Mucosa of descending colon (tissue), 3 donors: ENCODE results near the gene AKAP6. TPM values are rescaled to one million over a fixed set of nuclear protein-coding genes. Genes with fewer than 3 reads are reported as not detected.

Experiments used
- ATAC-seq: fragments of 200-7000 bp; cut with Tn5 transposase; one replicate; pipeline ENCODE4 v1.9.1; 2020; ENCODE audit warnings: mild to moderate bottlenecking, moderate library complexity
- DNase-seq, 3 donors: peaks; one replicate each; pipeline ENCODE4 v3.0.0-alpha.2; 2020
- H3K36me3 ChIP-seq: fragments of 200-600 bp; one replicate; pipeline ENCODE4 v1.8.0; 2021; ENCODE audit warnings: low read depth, mild to moderate bottlenecking
- H3K4me1 ChIP-seq: fragments of 200-600 bp; one replicate; pipeline ENCODE4 v1.8.0; 2021; ENCODE audit warnings: low read depth, mild to moderate bottlenecking
- H3K4me3 ChIP-seq: fragments of 200-600 bp; one replicate; pipeline ENCODE4 v1.8.0; 2021; ENCODE audit warnings: mild to moderate bottlenecking
- H3K9me3 ChIP-seq: fragments of 200-600 bp; one replicate; pipeline ENCODE4 v1.8.0; 2021; ENCODE audit warnings: mild to moderate bottlenecking
- intact Hi-C, 2 donors: fragments of 100-400 bp; cut with DNase I in 1 of 2; cut with micrococcal nuclease in 1 of 2; formaldehyde crosslinking; loops; one replicate each; pipeline versions ENCODE4 v1.11.0 to v1.11.1; 2022; cut with DNase I, micrococcal nuclease
- total RNA-seq, 3 donors: library from RNA; stranded (reverse); fragmentation: NEBNext Ultra II Directional in 2 of 3; extraction: Animal tissue kit (Norgen Biotek cat#: 25700) in 2 of 3; gene quantifications; one replicate each; pipeline versions ENCODE4 v1.2.1 to v1.2.4, GENCODE V29; 2021 to 2023
- TF ChIP-seq, protein P1 (sequence below): fragments of 200-600 bp; IDR thresholded peaks from one replicate; pipeline ENCODE4 v1.8.0; 2022; ENCODE audit warnings: antibody characterized with exemption, mild to moderate bottlenecking
- donor health status: DM: no; HTN: no; CAD: no; lungs with moderate emphysema.
- donor health status: DM: no; HTN: no; CAD: no.
- donor health status: DM: no; HTN: yes; CAD: no.

AKAP6 gene
- total RNA-seq, 3 donors from 2014 or later: 4.2 to 30.8 (median 5.4) TPM

DNA sequence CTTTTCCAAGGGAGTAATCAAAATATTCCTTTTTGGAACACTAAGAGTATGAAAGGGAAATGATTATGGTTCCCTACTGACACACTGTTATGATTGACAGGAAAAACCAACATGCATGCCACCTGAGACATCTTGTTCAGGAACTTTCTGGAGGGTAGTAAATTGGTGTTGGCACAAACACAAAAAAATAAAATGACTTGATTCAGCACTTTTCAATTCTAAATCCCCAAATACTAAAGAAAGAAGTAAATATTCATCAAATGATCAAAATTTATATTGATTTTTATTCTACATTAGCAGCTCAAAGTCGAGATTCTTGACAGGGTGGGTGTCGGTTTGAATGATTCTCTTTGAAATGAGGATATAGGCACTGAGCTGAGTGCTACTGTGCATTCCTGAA is 338.2 kb downstream of the AKAP6 start:
- H3K4me3 ChIP-seq: no peak overlapping the region
- H3K4me1 ChIP-seq: no peaks in the 10 kb centered on the region
- ATAC-seq: no peak
- TF ChIP-seq, protein P1, sequence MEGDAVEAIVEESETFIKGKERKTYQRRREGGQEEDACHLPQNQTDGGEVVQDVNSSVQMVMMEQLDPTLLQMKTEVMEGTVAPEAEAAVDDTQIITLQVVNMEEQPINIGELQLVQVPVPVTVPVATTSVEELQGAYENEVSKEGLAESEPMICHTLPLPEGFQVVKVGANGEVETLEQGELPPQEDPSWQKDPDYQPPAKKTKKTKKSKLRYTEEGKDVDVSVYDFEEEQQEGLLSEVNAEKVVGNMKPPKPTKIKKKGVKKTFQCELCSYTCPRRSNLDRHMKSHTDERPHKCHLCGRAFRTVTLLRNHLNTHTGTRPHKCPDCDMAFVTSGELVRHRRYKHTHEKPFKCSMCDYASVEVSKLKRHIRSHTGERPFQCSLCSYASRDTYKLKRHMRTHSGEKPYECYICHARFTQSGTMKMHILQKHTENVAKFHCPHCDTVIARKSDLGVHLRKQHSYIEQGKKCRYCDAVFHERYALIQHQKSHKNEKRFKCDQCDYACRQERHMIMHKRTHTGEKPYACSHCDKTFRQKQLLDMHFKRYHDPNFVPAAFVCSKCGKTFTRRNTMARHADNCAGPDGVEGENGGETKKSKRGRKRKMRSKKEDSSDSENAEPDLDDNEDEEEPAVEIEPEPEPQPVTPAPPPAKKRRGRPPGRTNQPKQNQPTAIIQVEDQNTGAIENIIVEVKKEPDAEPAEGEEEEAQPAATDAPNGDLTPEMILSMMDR: no peak
- no peak for DNase-seq
- no peaks in the 10 kb centered on the region for H3K9me3 ChIP-seq
- H3K36me3 ChIP-seq: no peaks in the 10 kb centered on the region
- intact Hi-C loops: no loop called here

- TF ChIP-seq, protein P1: no peak
- Histone ChIP-seq H3K9me3 (no peaks in the 10 kb centered on the region), H3K4me1 (no peaks in the 10 kb centered on the region), H3K4me3 (no peak overlapping the region), H3K36me3 (no peaks in the 10 kb centered on the region)
- DNase-seq (no peak), ATAC-seq (no peak)
- intact Hi-C loops: no loop called here
Measured at GRCh38 chr14:32667791-32668190, 338.7 kb downstream of the AKAP6 start.

GRCh38 chr14:32669391-32669790 is 340.3 kb downstream of the AKAP6 start:
- intact Hi-C loops: no loop called here
- H3K36me3 ChIP-seq: no peaks in the 10 kb centered on the region
- DNase-seq (no peak), ATAC-seq (no peak)
- H3K4me1 ChIP-seq: no peaks in the 10 kb centered on the region
- H3K4me3 ChIP-seq: no peak overlapping the region
- TF ChIP-seq, protein P1: no peak
- H3K9me3 ChIP-seq: no peaks in the 10 kb centered on the region

GRCh38 chr14:32675433-32675832 is 346.3 kb downstream of the AKAP6 start:
- Histone ChIP-seq H3K9me3 (no peaks in the 10 kb centered on the region), H3K36me3 (no peaks in the 10 kb centered on the region), H3K4me1 (no peaks in the 10 kb centered on the region), H3K4me3 (no peak overlapping the region)
- ATAC-seq (no peak), DNase-seq (no peak)
- TF ChIP-seq, protein P1: no peak
- intact Hi-C loops: no loop called here

DNA sequence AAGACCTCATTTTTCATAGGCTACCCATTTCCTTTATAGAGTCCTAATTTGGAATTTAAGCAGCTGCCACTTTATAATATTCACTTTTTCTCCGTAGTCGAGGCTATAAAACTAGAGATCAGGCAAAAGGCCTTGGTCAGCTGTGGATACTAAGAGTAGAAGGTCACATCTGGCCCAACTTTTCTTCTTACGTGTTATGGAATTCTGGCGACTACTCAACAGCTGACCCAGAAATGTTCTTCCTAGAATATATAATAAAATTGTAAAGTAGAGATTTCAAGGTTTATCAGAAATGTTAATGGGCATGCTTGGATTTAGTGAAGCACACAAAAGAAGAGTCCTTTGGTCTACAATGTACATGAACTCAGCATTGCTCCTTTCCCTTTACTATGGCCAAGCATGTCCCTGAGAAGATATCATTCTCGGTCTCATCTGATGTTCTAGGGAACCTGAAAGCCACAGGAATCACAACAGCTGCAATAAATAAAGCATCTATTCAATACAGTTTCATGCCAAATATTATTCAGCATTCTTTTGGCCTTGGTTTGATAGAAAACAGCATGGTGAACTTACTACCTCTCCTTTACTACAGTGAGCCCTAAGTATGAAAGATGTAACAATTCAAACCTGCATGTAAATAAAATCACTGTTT is 348.2 kb downstream of the AKAP6 start:
- TF ChIP-seq, protein P1: no peak
- intact Hi-C loops: no loop called here
- ATAC-seq: no peak
- no peak for DNase-seq
- no peaks in the 10 kb centered on the region for H3K4me1 ChIP-seq
- no peaks in the 10 kb centered on the region for H3K9me3 ChIP-seq
- H3K4me3 ChIP-seq: no peak overlapping the region
- H3K36me3 ChIP-seq: no peaks in the 10 kb centered on the region

- TF ChIP-seq, protein P1: no peak
- H3K9me3 ChIP-seq: no peaks in the 10 kb centered on the region
- H3K4me3 ChIP-seq: no peak overlapping the region
- H3K36me3 ChIP-seq: no peaks in the 10 kb centered on the region
- no peak for ATAC-seq
- DNase-seq: no peak
- intact Hi-C loops: no loop called here
- H3K4me1 ChIP-seq: no peaks in the 10 kb centered on the region
Measured at GRCh38 chr14:32678088-32678487, 349.0 kb downstream of the AKAP6 start.
